AG04450 (cell line): Measurements from ENCODE around the gene TNIK. TPM values are rescaled to one million over a fixed set of nuclear protein-coding genes. Genes with fewer than 3 reads are reported as not detected.
A peak's percentile ranks its signal among the peaks of the same experiment; 100 is the strongest.

Source experiments
- CTCF ChIA-PET: fragments of 300-600, 350-600 bp; formaldehyde crosslinking; extraction: SDS; loops from one replicate; lab custom pipeline; 2022; ENCODE audit warnings: antibody characterized with exemption, inconsistent platforms; lab: Charles Lee
- POLR2A ChIA-PET: fragments of 350-600 bp; formaldehyde crosslinking; extraction: SDS; loops from one replicate; lab custom pipeline; 2021; ENCODE audit warnings: antibody characterized with exemption, inconsistent platforms; lab: Yijun Ruan, JAX
- DNase-seq: peaks from one replicate; pipeline ENCODE4 v3.0.0-alpha.2; 2011; ENCODE audit warnings: low read depth, low spot score
- H3K27ac ChIP-seq: one replicate; pipeline ENCODE4 v1.5.1; 2012; ENCODE audit warnings: low read depth, low read length, control low read depth
- H3K27me3 ChIP-seq: one replicate; pipeline ENCODE4 v1.6.0; 2012; ENCODE audit warnings: low read length; ENCODE audit not compliant: control insufficient read depth, insufficient read depth
- H3K4me3 ChIP-seq: 2 replicates; pipeline ENCODE4 v1.5.1; 2011; ENCODE audit warnings: mild to moderate bottlenecking, low read depth, low read length, control low read depth
- H3K9me3 ChIP-seq: 2 replicates; pipeline ENCODE4 v1.5.1; 2012; ENCODE audit warnings: low read length; ENCODE audit not compliant: control insufficient read depth, insufficient read depth
- polyA plus RNA-seq: library from polyadenylated mRNA; depleted of rRNA; stranded (reverse); fragments of >200 nt; gene quantifications from 2 replicates; pipeline ENCODE4 v1.2.3, GENCODE V29; 2011
- TF ChIP-seq, protein P1 (sequence below): IDR thresholded peaks from 2 replicates; pipeline ENCODE4 v1.5.1; 2011; ENCODE audit warnings: low read depth, low read length, control low read depth, inconsistent platforms

Gene TNIK
- polyA plus RNA-seq, 1 experiment, result 9.0 TPM

- DNase-seq, result no peak
- TF ChIP-seq, protein P1, sequence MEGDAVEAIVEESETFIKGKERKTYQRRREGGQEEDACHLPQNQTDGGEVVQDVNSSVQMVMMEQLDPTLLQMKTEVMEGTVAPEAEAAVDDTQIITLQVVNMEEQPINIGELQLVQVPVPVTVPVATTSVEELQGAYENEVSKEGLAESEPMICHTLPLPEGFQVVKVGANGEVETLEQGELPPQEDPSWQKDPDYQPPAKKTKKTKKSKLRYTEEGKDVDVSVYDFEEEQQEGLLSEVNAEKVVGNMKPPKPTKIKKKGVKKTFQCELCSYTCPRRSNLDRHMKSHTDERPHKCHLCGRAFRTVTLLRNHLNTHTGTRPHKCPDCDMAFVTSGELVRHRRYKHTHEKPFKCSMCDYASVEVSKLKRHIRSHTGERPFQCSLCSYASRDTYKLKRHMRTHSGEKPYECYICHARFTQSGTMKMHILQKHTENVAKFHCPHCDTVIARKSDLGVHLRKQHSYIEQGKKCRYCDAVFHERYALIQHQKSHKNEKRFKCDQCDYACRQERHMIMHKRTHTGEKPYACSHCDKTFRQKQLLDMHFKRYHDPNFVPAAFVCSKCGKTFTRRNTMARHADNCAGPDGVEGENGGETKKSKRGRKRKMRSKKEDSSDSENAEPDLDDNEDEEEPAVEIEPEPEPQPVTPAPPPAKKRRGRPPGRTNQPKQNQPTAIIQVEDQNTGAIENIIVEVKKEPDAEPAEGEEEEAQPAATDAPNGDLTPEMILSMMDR, result no peak
- Histone ChIP-seq H3K9me3 (no peaks in the 10 kb centered on the region), H3K27me3 (no peaks in the 10 kb centered on the region), H3K27ac (no peak overlapping the region), H3K4me3 (no peak overlapping the region)
- ChIA-PET POLR2A (no interaction called here), CTCF (interaction anchor here (0.9 kb wide), 1 partner anchor 8 kb away, joined by 15 read pairs; no protein-coding TSS in a partner anchor)
Measured at GRCh38 chr3:171058058-171058457, 402.1 kb downstream of the TNIK start.

GRCh38 chr3:171057072-171057471 lies 403.1 kb downstream of the TNIK start:
- Histone ChIP-seq H3K27ac (no peak overlapping the region), H3K9me3 (no peaks in the 10 kb centered on the region), H3K27me3 (no peaks in the 10 kb centered on the region), H3K4me3 (no peak overlapping the region)
- DNase-seq, result no peak
- CTCF ChIA-PET, result interaction anchor here (0.9 kb wide), 1 partner anchor 9 kb away, joined by 15 read pairs; no protein-coding TSS in a partner anchor
- TF ChIP-seq, protein P1, result no peak
- POLR2A ChIA-PET, result no interaction called here

DNA sequence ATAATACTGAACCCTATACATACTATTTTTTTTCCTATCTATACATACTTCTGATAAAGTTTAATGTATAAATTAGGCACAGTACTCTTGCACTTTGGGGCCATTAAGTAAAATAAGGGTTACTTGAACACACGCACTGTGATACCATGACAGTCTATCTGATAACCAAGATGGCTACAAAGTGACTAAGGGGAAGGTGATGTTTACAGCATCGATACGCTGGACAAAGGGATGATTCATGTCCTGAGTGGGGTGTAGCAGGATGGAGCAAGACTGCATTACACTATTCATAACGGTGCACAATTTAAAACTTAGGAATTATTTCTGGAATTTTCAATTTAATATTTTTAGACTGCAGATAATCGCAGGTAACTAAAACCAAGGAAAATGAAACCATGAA lies 403.7 kb downstream of the TNIK start:
- CTCF ChIA-PET, result no interaction called here
- peak; percentile 15 for DNase-seq
- POLR2A ChIA-PET, result no interaction called here
- Histone ChIP-seq H3K4me3 (no peak overlapping the region), H3K27ac (no peak overlapping the region), H3K9me3 (no peaks in the 10 kb centered on the region), H3K27me3 (no peaks in the 10 kb centered on the region)
- TF ChIP-seq, protein P1, result no peak

GRCh38 chr3:171055336-171056178 lies 404.6 kb downstream of the TNIK start:
- H3K9me3 ChIP-seq, result no peaks in the 10 kb centered on the region
- TF ChIP-seq, protein P1, result no peak
- no peaks in the 10 kb centered on the region for H3K27me3 ChIP-seq
- H3K4me3 ChIP-seq, result no peak overlapping the region
- H3K27ac ChIP-seq, result no peak overlapping the region
- ChIA-PET POLR2A (interaction anchor here (0.7 kb wide), 1 partner anchor 10 kb away, joined by 4 read pairs; no protein-coding TSS in a partner anchor), CTCF (interaction anchor here (0.6 to 1.0 kb wide), 2 partner anchors 510 to 717 kb away, joined by 3 to 5 read pairs; no protein-coding TSS in a partner anchor)
- no peak for DNase-seq

GRCh38 chr3:171054921-171055320 lies 405.3 kb downstream of the TNIK start:
- CTCF ChIA-PET, result interaction anchor here (1.0 kb wide), 1 partner anchor 511 kb away, joined by 3 read pairs; no protein-coding TSS in a partner anchor
- Histone ChIP-seq H3K27ac (no peak overlapping the region), H3K4me3 (no peak overlapping the region), H3K9me3 (no peaks in the 10 kb centered on the region), H3K27me3 (no peaks in the 10 kb centered on the region)
- DNase-seq, result no peak
- TF ChIP-seq, protein P1, result no peak
- POLR2A ChIA-PET, result no interaction called here
